HEK293 (cell line): Measurements from ENCODE around the gene PCGF1.

Source experiments
- CTCF ChIA-PET: fragments of 350-600 bp; formaldehyde crosslinking; extraction: SDS; loops from one replicate; lab custom pipeline; 2021; ENCODE audit warnings: antibody characterized with exemption; lab: Yijun Ruan, JAX
- POLR2A ChIA-PET: fragments of 300-600 bp; formaldehyde crosslinking; extraction: SDS; loops from one replicate; lab custom pipeline; 2020; ENCODE audit warnings: antibody characterized with exemption, inconsistent platforms; lab: Yijun Ruan, JAX
- H3K27ac ChIP-seq: fragments of 200-500 bp; sonication (Bioruptor generic); 2 replicates; pipeline ENCODE4 v1.5.1; 2014; ENCODE audit warnings: low read depth, low read length, control low read depth, inconsistent platforms; ENCODE audit errors: extremely low read depth
- H3K36me3 ChIP-seq, 2 experiments: fragments of 200-500 bp in 1 of 2; sonication (Bioruptor generic) in 1 of 2; 1 replicate in 1 of 2; 2 replicates in 1 of 2; pipeline ENCODE4 v1.5.1; 2014 to 2017; ENCODE audit warnings: inconsistent platforms in 2 of 2, low read length in 2 of 2; ENCODE audit not compliant: control insufficient read depth in 2 of 2, insufficient read depth in 1 of 2
- H3K4me1 ChIP-seq: fragments of 200-500 bp; sonication (Bioruptor generic); 2 replicates; pipeline ENCODE4 v1.5.1; 2014; ENCODE audit warnings: mild to moderate bottlenecking, low read length, inconsistent platforms; ENCODE audit not compliant: control insufficient read depth, insufficient read depth
- H3K4me3 ChIP-seq: 2 replicates; pipeline ENCODE4 v1.5.1; 2011; ENCODE audit warnings: low read depth, mild to moderate bottlenecking, control low read depth, low read length, moderate library complexity
- H3K9me3 ChIP-seq: fragments of 200-500 bp; sonication (Bioruptor generic); 2 replicates; pipeline ENCODE4 v1.5.1; 2014; ENCODE audit warnings: low read depth, low read length, inconsistent platforms; ENCODE audit not compliant: control insufficient read depth, insufficient read depth
- BCL11B ChIP-seq: fragments of 450-650 bp; formaldehyde crosslinking; IDR thresholded peaks from 2 replicates; pipeline ENCODE4 v1.5.1; 2016; ENCODE audit warnings: low read depth, missing biosample characterization, missing genetic modification characterization
- GLI4 ChIP-seq: fragments of 450-650 bp; formaldehyde crosslinking; IDR thresholded peaks from 2 replicates; pipeline ENCODE4 v1.5.1; 2016; ENCODE audit warnings: missing biosample characterization, missing genetic modification characterization
- GLIS2 ChIP-seq: fragments of 450-650 bp; formaldehyde crosslinking; IDR thresholded peaks from 2 replicates; pipeline ENCODE4 v1.5.1; 2016; ENCODE audit warnings: missing biosample characterization, missing genetic modification characterization
- MZF1 ChIP-seq: fragments of 450-650 bp; formaldehyde crosslinking; IDR thresholded peaks from 2 replicates; pipeline ENCODE4 v1.5.1; 2017; ENCODE audit warnings: missing biosample characterization, missing genetic modification characterization, borderline replicate concordance
- TCF7L2 ChIP-seq: IDR thresholded peaks from 2 replicates; pipeline ENCODE4 v1.6.1; 2011; ENCODE audit warnings: low read depth, mild to moderate bottlenecking, inconsistent platforms, low read length, moderate library complexity, borderline replicate concordance
- WT1 ChIP-seq: fragments of 450-650 bp; formaldehyde crosslinking; IDR thresholded peaks from 2 replicates; pipeline ENCODE4 v1.5.1; 2016; ENCODE audit warnings: missing biosample characterization, missing genetic modification characterization
- ZNF112 ChIP-seq: fragments of 450-650 bp; formaldehyde crosslinking; IDR thresholded peaks from 2 replicates; pipeline ENCODE4 v1.5.0; 2017; ENCODE audit warnings: missing biosample characterization, missing genetic modification characterization
- ZNF335 ChIP-seq: fragments of 450-650 bp; formaldehyde crosslinking; conservative IDR thresholded peaks from 2 replicates; pipeline ENCODE4 v1.5.1; 2016; ENCODE audit warnings: missing biosample characterization, missing genetic modification characterization
- ZNF558 ChIP-seq: fragments of 450-650 bp; formaldehyde crosslinking; IDR thresholded peaks from 2 replicates; pipeline ENCODE4 v1.5.1; 2016; ENCODE audit warnings: missing biosample characterization, missing genetic modification characterization
- ZNF624 ChIP-seq: fragments of 450-650 bp; formaldehyde crosslinking; IDR thresholded peaks from 2 replicates; pipeline ENCODE4 v1.5.1; 2017; ENCODE audit warnings: missing biosample characterization, missing genetic modification characterization
- ZNF677 ChIP-seq: fragments of 450-650 bp; IDR thresholded peaks from 2 replicates; pipeline ENCODE4 v1.5.0; 2018; ENCODE audit warnings: missing biosample characterization, mild to moderate bottlenecking, missing genetic modification characterization, moderate library complexity
- ZNF707 ChIP-seq: fragments of 450-650 bp; formaldehyde crosslinking; IDR thresholded peaks from 2 replicates; pipeline ENCODE4 v1.5.1; 2016; ENCODE audit warnings: missing biosample characterization, missing genetic modification characterization
- TF ChIP-seq, protein P1 (sequence below): fragments of 450-650 bp; formaldehyde crosslinking; IDR thresholded peaks from 2 replicates; pipeline ENCODE4 v1.5.1; 2016; ENCODE audit warnings: missing biosample characterization, missing genetic modification characterization
- TF ChIP-seq, protein P2 (sequence below): fragments of 450-650 bp; formaldehyde crosslinking; IDR thresholded peaks from 2 replicates; pipeline ENCODE4 v1.5.1; 2016; ENCODE audit warnings: missing biosample characterization, missing genetic modification characterization
- TF ChIP-seq, protein P3 (sequence below): fragments of 450-650 bp; formaldehyde crosslinking; IDR thresholded peaks from 2 replicates; pipeline ENCODE4 v1.5.1; 2016; ENCODE audit warnings: missing biosample characterization, missing genetic modification characterization
- TF ChIP-seq, protein P4 (sequence below): fragments of 450-650 bp; formaldehyde crosslinking; IDR thresholded peaks from 2 replicates; pipeline ENCODE4 v1.5.1; 2016; ENCODE audit warnings: missing biosample characterization, missing genetic modification characterization, borderline replicate concordance
- TF ChIP-seq, protein P5 (sequence below): fragments of 450-650 bp; formaldehyde crosslinking; IDR thresholded peaks from 2 replicates; pipeline ENCODE4 v1.5.1; 2016; ENCODE audit warnings: missing biosample characterization, missing genetic modification characterization
- TF ChIP-seq, protein P6 (sequence below): fragments of 450-650 bp; formaldehyde crosslinking; IDR thresholded peaks from 2 replicates; pipeline ENCODE4 v1.5.1; 2017; ENCODE audit warnings: missing biosample characterization, missing genetic modification characterization
- TF ChIP-seq, protein P7 (sequence below): fragments of 450-650 bp; formaldehyde crosslinking; IDR thresholded peaks from 2 replicates; pipeline ENCODE4 v1.5.1; 2017; ENCODE audit warnings: missing biosample characterization, missing genetic modification characterization
- TF ChIP-seq, protein P8 (sequence below): IDR thresholded peaks from 2 replicates; pipeline ENCODE4 v1.6.1; 2011; ENCODE audit warnings: mild to moderate bottlenecking, low read depth, low read length, borderline replicate concordance

The PCGF1 gene

DNA sequence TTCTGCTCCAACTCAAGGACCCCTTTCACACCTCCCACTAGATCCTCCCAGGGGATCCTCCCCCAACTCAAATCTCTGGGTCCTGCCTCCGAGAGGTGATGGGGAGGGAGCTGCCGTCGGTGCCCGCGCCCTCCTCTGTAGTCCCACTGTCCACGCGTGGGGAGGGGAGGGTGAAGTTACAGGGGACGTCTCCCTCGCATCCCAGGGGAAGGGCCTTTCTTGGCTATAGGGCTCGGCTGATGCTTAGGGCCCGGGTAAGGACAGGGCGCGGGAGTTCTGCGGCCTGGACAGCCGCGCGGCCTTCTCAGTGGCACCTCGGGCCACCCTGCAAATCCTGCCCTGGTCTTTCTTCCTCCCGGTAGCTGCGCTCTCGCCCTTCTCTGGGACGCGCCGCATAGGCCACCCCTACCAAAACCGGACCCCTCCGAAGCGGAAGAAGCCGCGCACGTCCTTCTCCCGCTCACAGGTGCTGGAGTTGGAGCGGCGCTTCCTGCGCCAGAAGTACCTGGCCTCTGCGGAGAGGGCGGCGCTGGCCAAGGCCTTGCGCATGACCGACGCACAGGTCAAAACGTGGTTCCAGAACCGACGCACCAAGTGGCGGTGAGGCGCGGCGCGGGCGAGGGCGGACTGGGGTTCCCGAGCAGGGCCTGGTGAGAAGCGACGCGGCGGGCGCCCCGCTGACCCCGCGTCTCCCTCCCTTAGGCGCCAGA is 7.9 kb upstream of the PCGF1 start:
- TF ChIP-seq MZF1 (tag by site-specific recombination), result no peak
- TF ChIP-seq ZNF707, result no peak
- no peak for TF ChIP-seq TCF7L2
- TF ChIP-seq, protein P1, sequence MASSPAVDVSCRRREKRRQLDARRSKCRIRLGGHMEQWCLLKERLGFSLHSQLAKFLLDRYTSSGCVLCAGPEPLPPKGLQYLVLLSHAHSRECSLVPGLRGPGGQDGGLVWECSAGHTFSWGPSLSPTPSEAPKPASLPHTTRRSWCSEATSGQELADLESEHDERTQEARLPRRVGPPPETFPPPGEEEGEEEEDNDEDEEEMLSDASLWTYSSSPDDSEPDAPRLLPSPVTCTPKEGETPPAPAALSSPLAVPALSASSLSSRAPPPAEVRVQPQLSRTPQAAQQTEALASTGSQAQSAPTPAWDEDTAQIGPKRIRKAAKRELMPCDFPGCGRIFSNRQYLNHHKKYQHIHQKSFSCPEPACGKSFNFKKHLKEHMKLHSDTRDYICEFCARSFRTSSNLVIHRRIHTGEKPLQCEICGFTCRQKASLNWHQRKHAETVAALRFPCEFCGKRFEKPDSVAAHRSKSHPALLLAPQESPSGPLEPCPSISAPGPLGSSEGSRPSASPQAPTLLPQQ (tag by site-specific recombination), result no peak
- no peak for TF ChIP-seq BCL11B (tag by site-specific recombination)
- TF ChIP-seq, protein P2, sequence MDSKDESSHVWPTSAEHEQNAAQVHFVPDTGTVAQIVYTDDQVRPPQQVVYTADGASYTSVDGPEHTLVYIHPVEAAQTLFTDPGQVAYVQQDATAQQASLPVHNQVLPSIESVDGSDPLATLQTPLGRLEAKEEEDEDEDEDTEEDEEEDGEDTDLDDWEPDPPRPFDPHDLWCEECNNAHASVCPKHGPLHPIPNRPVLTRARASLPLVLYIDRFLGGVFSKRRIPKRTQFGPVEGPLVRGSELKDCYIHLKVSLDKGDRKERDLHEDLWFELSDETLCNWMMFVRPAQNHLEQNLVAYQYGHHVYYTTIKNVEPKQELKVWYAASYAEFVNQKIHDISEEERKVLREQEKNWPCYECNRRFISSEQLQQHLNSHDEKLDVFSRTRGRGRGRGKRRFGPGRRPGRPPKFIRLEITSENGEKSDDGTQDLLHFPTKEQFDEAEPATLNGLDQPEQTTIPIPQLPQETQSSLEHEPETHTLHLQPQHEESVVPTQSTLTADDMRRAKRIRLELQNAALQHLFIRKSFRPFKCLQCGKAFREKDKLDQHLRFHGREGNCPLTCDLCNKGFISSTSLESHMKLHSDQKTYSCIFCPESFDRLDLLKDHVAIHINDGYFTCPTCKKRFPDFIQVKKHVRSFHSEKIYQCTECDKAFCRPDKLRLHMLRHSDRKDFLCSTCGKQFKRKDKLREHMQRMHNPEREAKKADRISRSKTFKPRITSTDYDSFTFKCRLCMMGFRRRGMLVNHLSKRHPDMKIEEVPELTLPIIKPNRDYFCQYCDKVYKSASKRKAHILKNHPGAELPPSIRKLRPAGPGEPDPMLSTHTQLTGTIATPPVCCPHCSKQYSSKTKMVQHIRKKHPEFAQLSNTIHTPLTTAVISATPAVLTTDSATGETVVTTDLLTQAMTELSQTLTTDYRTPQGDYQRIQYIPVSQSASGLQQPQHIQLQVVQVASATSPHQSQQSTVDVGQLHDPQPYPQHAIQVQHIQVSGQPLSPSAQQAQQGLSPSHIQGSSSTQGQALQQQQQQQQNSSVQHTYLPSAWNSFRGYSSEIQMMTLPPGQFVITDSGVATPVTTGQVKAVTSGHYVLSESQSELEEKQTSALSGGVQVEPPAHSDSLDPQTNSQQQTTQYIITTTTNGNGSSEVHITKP, result no peak
- TF ChIP-seq, protein P3, sequence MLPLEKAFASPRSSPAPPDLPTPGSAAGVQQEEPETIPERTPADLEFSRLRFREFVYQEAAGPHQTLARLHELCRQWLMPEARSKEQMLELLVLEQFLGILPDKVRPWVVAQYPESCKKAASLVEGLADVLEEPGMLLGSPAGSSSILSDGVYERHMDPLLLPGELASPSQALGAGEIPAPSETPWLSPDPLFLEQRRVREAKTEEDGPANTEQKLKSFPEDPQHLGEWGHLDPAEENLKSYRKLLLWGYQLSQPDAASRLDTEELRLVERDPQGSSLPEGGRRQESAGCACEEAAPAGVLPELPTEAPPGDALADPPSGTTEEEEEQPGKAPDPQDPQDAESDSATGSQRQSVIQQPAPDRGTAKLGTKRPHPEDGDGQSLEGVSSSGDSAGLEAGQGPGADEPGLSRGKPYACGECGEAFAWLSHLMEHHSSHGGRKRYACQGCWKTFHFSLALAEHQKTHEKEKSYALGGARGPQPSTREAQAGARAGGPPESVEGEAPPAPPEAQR (tag by site-specific recombination), result no peak
- TF ChIP-seq ZNF335, result no peak
- TF ChIP-seq ZNF624 (tag by site-specific recombination), result no peak
- TF ChIP-seq GLIS2 (tag by site-specific recombination), result no peak
- TF ChIP-seq, protein P4, sequence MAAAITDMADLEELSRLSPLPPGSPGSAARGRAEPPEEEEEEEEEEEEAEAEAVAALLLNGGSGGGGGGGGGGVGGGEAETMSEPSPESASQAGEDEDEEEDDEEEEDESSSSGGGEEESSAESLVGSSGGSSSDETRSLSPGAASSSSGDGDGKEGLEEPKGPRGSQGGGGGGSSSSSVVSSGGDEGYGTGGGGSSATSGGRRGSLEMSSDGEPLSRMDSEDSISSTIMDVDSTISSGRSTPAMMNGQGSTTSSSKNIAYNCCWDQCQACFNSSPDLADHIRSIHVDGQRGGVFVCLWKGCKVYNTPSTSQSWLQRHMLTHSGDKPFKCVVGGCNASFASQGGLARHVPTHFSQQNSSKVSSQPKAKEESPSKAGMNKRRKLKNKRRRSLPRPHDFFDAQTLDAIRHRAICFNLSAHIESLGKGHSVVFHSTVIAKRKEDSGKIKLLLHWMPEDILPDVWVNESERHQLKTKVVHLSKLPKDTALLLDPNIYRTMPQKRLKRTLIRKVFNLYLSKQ (tag by site-specific recombination), result no peak
- TF ChIP-seq WT1 (tag by site-specific recombination), result no peak
- TF ChIP-seq, protein P5, sequence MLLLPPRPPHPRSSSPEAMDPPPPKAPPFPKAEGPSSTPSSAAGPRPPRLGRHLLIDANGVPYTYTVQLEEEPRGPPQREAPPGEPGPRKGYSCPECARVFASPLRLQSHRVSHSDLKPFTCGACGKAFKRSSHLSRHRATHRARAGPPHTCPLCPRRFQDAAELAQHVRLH (tag by site-specific recombination), result no peak
- no peak for TF ChIP-seq ZNF112
- no peak for TF ChIP-seq ZNF677 (tag by site-specific recombination)
- TF ChIP-seq, protein P6, sequence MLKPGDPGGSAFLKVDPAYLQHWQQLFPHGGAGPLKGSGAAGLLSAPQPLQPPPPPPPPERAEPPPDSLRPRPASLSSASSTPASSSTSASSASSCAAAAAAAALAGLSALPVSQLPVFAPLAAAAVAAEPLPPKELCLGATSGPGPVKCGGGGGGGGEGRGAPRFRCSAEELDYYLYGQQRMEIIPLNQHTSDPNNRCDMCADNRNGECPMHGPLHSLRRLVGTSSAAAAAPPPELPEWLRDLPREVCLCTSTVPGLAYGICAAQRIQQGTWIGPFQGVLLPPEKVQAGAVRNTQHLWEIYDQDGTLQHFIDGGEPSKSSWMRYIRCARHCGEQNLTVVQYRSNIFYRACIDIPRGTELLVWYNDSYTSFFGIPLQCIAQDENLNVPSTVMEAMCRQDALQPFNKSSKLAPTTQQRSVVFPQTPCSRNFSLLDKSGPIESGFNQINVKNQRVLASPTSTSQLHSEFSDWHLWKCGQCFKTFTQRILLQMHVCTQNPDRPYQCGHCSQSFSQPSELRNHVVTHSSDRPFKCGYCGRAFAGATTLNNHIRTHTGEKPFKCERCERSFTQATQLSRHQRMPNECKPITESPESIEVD (tag by site-specific recombination), result no peak
- TF ChIP-seq ZNF558 (tag by site-specific recombination), result no peak
- TF ChIP-seq, protein P7, sequence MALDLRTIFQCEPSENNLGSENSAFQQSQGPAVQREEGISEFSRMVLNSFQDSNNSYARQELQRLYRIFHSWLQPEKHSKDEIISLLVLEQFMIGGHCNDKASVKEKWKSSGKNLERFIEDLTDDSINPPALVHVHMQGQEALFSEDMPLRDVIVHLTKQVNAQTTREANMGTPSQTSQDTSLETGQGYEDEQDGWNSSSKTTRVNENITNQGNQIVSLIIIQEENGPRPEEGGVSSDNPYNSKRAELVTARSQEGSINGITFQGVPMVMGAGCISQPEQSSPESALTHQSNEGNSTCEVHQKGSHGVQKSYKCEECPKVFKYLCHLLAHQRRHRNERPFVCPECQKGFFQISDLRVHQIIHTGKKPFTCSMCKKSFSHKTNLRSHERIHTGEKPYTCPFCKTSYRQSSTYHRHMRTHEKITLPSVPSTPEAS (tag by site-specific recombination), result no peak
- TF ChIP-seq GLI4 (tag by site-specific recombination), result no peak
- TF ChIP-seq, protein P8, sequence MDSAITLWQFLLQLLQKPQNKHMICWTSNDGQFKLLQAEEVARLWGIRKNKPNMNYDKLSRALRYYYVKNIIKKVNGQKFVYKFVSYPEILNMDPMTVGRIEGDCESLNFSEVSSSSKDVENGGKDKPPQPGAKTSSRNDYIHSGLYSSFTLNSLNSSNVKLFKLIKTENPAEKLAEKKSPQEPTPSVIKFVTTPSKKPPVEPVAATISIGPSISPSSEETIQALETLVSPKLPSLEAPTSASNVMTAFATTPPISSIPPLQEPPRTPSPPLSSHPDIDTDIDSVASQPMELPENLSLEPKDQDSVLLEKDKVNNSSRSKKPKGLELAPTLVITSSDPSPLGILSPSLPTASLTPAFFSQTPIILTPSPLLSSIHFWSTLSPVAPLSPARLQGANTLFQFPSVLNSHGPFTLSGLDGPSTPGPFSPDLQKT, result no peak
- H3K4me3 ChIP-seq, result no peak overlapping the region
- H3K9me3 ChIP-seq, result no peaks in the 10 kb centered on the region
- ChIA-PET POLR2A (interaction anchor here (0.9 to 1.0 kb wide), 2 partner anchors 10 to 14 kb away, joined by 3 to 4 read pairs; partner anchors contain the start of genes AUP1, DQX1 and HTRA2), CTCF (no interaction called here)
- no peak overlapping the region for H3K27ac ChIP-seq
- H3K36me3 ChIP-seq, result no peaks in the 10 kb centered on the region
- no peaks in the 10 kb centered on the region for H3K4me1 ChIP-seq
